ENCODE measurements around the gene PCSK1.

DNA sequence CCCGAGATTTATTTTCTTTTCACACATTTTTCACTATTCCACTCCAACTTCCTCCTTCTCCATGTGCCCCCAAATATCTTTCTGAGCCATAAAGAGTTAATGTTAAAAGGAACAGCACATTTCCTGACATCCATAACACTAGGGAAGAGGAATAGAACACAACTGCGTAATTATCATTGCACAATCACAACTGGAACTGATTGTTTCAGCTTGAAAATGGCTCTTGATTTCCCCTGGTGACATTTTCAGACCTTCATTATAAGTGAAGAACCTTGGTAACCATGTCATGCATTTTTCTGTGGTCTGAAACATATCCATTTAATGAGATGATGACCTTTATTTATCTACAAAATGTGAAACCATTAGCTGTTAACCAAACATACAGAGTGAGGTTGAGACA is 82.4 kb downstream of the PCSK1 start:
- TF ChIP-seq, protein P1, sequence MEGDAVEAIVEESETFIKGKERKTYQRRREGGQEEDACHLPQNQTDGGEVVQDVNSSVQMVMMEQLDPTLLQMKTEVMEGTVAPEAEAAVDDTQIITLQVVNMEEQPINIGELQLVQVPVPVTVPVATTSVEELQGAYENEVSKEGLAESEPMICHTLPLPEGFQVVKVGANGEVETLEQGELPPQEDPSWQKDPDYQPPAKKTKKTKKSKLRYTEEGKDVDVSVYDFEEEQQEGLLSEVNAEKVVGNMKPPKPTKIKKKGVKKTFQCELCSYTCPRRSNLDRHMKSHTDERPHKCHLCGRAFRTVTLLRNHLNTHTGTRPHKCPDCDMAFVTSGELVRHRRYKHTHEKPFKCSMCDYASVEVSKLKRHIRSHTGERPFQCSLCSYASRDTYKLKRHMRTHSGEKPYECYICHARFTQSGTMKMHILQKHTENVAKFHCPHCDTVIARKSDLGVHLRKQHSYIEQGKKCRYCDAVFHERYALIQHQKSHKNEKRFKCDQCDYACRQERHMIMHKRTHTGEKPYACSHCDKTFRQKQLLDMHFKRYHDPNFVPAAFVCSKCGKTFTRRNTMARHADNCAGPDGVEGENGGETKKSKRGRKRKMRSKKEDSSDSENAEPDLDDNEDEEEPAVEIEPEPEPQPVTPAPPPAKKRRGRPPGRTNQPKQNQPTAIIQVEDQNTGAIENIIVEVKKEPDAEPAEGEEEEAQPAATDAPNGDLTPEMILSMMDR (IDR thresholded peaks at IDR 0.05) = peak in 1 of 3 experiments; percentile 3
- TF ChIP-seq POLR2A (IDR thresholded peaks at IDR 0.05) = no peak
